DMS 273 (cell line): Measurements from ENCODE around the gene SULT2B1.

ENCODE experiments used
- DNase-seq: peaks from one replicate; lab custom pipeline; 2025; ENCODE audit not compliant: unreplicated experiment; lab: John Stamatoyannopoulos, UW

The SULT2B1 gene

GRCh38 chr19:48598996-48599700 is 47.2 kb downstream of the SULT2B1 start:
- DNase-seq: no peak

GRCh38 chr19:48600679-48601417 is 48.9 kb downstream of the SULT2B1 start:
- DNase-seq: no peak

- no peak for DNase-seq
Observed at GRCh38 chr19:48603001-48603400, 51.0 kb downstream of the SULT2B1 start.

GRCh38 chr19:48603449-48603848 is 51.5 kb downstream of the SULT2B1 start:
- no peak for DNase-seq

GRCh38 chr19:48603850-48604249 is 51.9 kb downstream of the SULT2B1 start:
- DNase-seq: no peak

- DNase-seq: no peak
Observed at GRCh38 chr19:48606463-48607358, 54.7 kb downstream of the SULT2B1 start, which contains the start of gene SPACA4. TSS of gene SPACA4 (plus strand) at chr19:48606742. CDS start at chr19:48606979, 237 bp downstream.

- DNase-seq: no peak
Observed at GRCh38 chr19:48607359-48607755, 55.4 kb downstream of the SULT2B1 start.

GRCh38 chr19:48608798-48609263 is 56.9 kb downstream of the SULT2B1 start:
- DNase-seq: peak; percentile 87

GRCh38 chr19:48609571-48610108 is 57.7 kb downstream of the SULT2B1 start:
- DNase-seq: no peak

GRCh38 chr19:48611872-48612271 is 59.9 kb downstream of the SULT2B1 start:
- DNase-seq: peak; percentile 36

GRCh38 chr19:48613024-48613851 is 61.3 kb downstream of the SULT2B1 start:
- peak; percentile 60 for DNase-seq

- peak; percentile 83 for DNase-seq
Observed at GRCh38 chr19:48613852-48614435, 62.0 kb downstream of the SULT2B1 start.

GRCh38 chr19:48614436-48615230 is 62.7 kb downstream of the SULT2B1 start, which contains the start of gene FAM83E:
TSS of gene FAM83E (minus strand) at chr19:48615076. CDS start at chr19:48613372, 1,704 bp downstream.
- peak; percentile 91 for DNase-seq

- DNase-seq: peak; percentile 65
Observed at GRCh38 chr19:48615231-48616040, 63.5 kb downstream of the SULT2B1 start.

GRCh38 chr19:48616041-48616436 is 64.1 kb downstream of the SULT2B1 start:
- no peak for DNase-seq

- DNase-seq: no peak
Observed at GRCh38 chr19:48616491-48617056, 64.6 kb downstream of the SULT2B1 start.

GRCh38 chr19:48617146-48617937 is 65.4 kb downstream of the SULT2B1 start:
- DNase-seq: peak; percentile 52
